Fibroblast of the aortic adventitia (primary cell): Measurements from ENCODE around the gene SLC6A3. TPM values are rescaled to one million over a fixed set of nuclear protein-coding genes. Genes with fewer than 3 reads are reported as not detected.
"Not testable (repeated sequence)": the region's sequence is repeated elsewhere in the genome, so short reads cannot be mapped to it uniquely, and the experiment has no call there.

Experiments
- DNase-seq: peaks from one replicate; pipeline ENCODE4 v3.0.0-alpha.2; 2010; ENCODE audit warnings: low read depth
- H3K4me3 ChIP-seq: 2 replicates; pipeline ENCODE4 v1.5.1; 2011; ENCODE audit warnings: low read depth, mild to moderate bottlenecking, control low read depth, low read length, moderate library complexity
- total RNA-seq: library from RNA; depleted of rRNA; stranded (reverse); fragments of >200 nt; gene quantifications from 2 replicates; pipeline ENCODE4 v1.2.3, GENCODE V29; 2012; ENCODE audit warnings: low replicate concordance
- TF ChIP-seq, protein P1 (sequence below): IDR thresholded peaks from 2 replicates; pipeline ENCODE4 v1.5.1; 2011; ENCODE audit warnings: mild to moderate bottlenecking, low read length, control low read depth, inconsistent platforms; ENCODE audit not compliant: insufficient read depth

SLC6A3 gene
- total RNA-seq, 1 donor, result not detected

DNA sequence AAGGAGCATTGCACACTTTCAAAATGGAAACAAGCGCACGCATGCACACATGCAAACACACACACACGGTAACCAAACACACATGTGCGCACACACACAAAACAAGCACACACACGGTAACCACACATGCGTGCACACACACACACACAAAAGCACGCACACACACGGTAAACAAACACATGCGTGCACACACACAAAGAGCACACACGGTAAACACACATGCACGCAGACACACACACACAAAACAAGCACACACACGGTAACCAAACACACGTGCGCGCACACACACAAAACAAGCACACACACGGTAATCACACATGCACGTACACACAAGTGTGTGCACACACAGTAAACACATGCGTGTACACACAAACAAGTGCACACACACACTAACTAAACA is 19.3 kb upstream of the SLC6A3 start:
- H3K4me3 ChIP-seq, result no peak overlapping the region
- no peak for DNase-seq
- TF ChIP-seq, protein P1, sequence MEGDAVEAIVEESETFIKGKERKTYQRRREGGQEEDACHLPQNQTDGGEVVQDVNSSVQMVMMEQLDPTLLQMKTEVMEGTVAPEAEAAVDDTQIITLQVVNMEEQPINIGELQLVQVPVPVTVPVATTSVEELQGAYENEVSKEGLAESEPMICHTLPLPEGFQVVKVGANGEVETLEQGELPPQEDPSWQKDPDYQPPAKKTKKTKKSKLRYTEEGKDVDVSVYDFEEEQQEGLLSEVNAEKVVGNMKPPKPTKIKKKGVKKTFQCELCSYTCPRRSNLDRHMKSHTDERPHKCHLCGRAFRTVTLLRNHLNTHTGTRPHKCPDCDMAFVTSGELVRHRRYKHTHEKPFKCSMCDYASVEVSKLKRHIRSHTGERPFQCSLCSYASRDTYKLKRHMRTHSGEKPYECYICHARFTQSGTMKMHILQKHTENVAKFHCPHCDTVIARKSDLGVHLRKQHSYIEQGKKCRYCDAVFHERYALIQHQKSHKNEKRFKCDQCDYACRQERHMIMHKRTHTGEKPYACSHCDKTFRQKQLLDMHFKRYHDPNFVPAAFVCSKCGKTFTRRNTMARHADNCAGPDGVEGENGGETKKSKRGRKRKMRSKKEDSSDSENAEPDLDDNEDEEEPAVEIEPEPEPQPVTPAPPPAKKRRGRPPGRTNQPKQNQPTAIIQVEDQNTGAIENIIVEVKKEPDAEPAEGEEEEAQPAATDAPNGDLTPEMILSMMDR, result no peak

DNA sequence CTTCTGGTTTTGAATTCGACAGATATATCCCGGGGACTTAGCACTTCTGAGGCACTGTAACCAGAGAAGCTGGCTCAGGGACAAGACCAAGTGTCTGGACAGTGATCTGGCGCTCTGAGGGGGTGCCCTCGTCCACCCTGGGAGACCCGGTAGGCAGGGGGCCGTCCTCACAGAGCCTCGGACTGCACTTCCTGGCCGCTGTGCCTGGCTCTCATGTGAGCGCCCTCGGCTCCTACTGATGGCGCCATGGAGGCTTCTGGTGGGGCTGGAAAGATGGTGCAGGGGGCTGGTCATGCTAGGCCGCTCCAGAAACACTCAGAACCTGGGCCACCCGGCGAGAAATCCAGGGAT is 18.8 kb upstream of the SLC6A3 start:
- TF ChIP-seq, protein P1, result no peak
- no peak overlapping the region for H3K4me3 ChIP-seq
- no peak for DNase-seq

DNA sequence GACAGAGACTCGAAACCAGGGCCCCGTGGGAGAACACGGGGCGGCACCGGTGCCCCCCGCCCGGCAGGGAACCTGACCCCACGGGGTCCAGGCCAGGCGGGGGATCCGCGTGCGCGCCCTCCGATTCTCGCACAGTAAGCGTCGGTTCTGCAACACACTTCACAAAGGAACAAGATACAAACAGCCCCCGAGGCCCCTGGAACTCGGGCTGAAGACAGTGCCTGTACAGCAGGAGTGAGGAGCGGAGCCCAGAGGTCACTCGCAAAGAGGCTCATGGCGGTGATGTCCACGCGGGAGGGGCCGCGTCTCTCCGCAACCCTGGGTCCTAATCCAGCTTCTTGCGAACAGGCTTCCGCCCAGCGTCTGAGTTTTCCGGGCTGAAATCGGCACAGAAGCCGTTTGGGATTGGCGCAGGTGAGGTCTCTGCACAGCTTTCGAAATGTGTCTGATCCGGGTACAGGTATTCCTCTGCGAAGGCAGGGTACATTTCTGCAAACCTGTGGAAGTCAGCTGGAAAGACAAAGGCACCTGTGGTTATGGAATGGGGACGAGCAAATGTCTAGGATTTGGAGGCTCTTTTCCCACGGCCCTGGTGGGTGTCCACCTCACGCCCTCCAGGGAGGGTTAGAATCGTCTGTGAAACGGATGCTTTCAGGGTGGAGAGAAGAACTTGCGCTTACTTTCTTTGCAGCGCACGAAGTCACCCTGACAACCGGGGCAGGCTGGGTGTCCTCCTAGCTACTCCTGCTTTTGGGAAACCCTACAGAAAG is 18.3 kb upstream of the SLC6A3 start:
- DNase-seq, result no peak
- TF ChIP-seq, protein P1, result no peak

DNA sequence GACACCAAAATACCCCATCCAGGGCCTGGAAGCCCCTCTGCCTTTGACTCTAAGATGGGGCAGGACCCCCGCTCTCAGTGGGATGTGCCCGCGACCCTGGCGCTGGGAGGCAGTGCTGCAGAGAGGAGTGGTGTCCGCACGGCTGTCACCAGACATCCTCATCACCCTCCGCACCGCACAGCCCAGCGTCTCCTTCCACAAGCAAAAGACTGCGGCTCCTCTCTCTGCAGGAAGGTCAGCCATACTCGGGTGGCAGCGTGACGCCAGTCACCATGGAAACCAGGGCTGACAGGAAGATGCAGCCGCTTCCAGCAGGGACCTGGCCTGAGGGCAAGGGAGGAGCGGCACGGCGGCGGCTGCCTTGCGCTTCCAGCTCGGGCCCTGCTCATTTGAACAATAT is 17.1 kb upstream of the SLC6A3 start:
- TF ChIP-seq, protein P1, result no peak

More for the DNA sequence above, 18.3 kb upstream of the SLC6A3 start:
- no peak overlapping the region for H3K4me3 ChIP-seq

DNA sequence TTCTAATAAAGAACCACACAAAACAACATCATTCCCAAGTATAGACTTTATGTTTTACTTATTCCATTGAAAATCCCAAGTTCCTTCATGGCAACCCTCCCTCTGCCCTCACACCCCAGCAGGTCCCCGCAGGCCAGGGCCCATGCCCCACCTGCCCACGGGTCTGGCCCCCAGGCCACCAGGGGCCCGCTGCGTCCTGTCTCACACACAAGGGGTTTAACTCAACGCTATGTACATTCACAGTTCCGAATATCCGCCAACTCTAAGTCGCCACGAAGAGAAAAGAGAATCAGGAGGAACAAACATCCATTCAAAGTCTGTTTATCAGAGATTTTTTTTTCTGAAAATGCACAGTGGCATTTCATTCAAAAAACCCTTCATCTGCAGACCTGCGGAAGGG is 16.2 kb upstream of the SLC6A3 start:
- H3K4me3 ChIP-seq, result no peak overlapping the region
- TF ChIP-seq, protein P1, result no peak
- no peak for DNase-seq

More for the DNA sequence above, 17.1 kb upstream of the SLC6A3 start:
- no peak overlapping the region for H3K4me3 ChIP-seq
- DNase-seq, result no peak

DNA sequence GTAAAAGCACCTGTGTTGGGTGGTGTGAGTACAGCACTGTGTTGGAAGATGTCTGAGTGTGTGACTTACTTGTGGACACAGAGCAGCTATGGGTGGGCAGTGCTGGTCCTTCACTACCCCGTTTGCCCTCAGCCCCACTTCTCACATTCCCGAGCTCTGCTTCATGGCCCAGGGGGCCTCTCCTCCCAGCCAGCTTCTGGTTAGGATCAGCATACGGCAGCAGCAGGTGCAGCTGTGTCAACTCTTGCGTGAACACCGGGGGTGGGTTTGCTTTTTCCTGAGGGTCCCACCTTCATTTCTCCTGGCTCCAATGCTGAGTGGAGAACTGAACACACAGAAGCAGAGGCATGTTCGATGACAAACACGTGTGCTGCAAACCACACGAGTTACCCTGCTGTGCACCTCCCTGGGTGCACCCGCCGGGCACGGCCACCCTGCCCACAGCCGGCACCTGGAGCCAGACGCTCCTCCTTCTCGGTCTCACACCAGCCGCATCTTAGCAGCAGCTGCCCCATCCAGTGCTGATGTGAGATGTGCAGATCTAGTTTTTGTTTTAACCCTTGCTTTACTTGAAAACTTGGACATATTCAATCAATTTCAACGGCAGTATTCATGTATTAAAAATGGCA is 14.9 kb upstream of the SLC6A3 start:
- no peak overlapping the region for H3K4me3 ChIP-seq
- TF ChIP-seq, protein P1, result no peak
- DNase-seq, result no peak

DNA sequence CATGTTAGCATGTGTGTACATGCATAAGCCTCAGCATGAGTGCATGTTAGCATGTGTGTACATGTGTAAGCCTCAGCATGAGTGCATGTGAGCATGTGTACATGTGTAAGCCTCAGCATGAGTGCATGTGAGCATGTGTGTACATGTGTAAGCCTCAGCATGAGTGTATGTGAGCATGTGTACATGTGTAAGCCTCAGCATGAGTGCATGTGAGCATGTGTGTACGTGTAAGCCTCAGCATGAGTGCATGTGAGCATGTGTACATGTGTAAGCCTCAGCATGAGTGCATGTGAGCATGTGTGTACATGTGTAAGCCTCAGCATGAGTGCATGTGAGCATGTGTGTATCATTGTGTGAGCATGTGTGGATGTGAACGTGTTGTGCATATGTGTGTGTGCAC is 14.2 kb upstream of the SLC6A3 start:
- not testable (repeated sequence) for H3K4me3 ChIP-seq, DNase-seq

DNA sequence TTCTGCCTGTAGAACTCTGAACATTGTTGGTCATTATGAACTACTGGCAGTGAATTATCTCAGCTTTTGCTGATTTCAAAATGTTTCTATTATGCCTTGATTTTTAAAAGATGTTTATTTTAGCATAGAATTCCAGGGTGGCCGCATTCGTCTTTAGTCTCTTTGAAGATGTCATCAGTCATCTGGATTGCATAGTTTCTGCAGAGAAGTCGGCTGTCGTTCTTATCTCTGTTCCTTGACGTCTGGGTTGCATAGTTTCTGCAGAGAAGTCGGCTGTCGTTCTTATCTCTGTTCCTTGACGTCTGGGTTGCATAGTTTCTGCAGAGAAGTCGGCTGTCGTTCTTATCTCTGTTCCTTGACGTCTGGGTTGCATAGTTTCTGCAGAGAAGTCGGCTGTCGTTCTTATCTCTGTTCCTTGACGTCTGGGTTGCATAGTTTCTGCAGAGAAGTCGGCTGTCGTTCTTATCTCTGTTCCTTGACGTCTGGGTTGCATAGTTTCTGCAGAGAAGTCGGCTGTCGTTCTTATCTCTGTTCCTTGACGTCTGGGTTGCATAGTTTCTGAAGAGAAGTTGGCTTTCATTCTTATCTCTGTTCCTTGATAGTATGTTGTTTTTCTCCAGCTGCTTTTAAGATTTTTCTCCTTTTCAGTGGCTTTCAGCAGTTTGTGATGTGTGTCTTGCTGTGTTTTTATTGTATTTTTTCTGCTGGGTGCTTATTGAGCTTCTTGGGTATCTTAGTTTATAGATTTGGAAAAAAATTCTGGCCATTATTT is 11.1 kb upstream of the SLC6A3 start:
- DNase-seq, H3K4me3 ChIP-seq: not testable (repeated sequence)
